GM06990 (cell line): ENCODE data around the gene C6orf47.

Experiments used
- DNase-seq: peaks from one replicate; pipeline ENCODE4 v3.0.0-alpha.2; 2011; ENCODE audit not compliant: insufficient read length; ENCODE audit errors: extremely low read depth
- H3K27me3 ChIP-seq: replicated peaks from 2 replicates; pipeline ENCODE4 v1.6.0; 2011; ENCODE audit warnings: low read length; ENCODE audit not compliant: control insufficient read depth, insufficient read depth
- H3K36me3 ChIP-seq: 2 replicates; pipeline ENCODE4 v1.5.1; 2011; ENCODE audit warnings: low read length; ENCODE audit not compliant: control insufficient read depth, insufficient read depth
- H3K4me3 ChIP-seq: replicated peaks from 2 replicates; pipeline ENCODE4 v1.5.1; 2011; ENCODE audit warnings: low read depth, mild to moderate bottlenecking, control low read depth, low read length
- CTCF ChIP-seq: IDR thresholded peaks from 2 replicates; pipeline ENCODE4 v1.5.1; 2011; ENCODE audit warnings: low read length, control low read depth, mild to moderate bottlenecking, inconsistent platforms; ENCODE audit not compliant: insufficient read depth, poor library complexity, severe bottlenecking

C6orf47 gene

GRCh38 chr6:31676322-31676903 is 15.8 kb upstream of the C6orf47 start:
- DNase-seq, result no peak
- Histone ChIP-seq H3K4me3 (no peak overlapping the region), H3K36me3 (peaks cover 7% of the 10 kb centered on the region), H3K27me3 (no peaks in the 10 kb centered on the region)
- no peak for TF ChIP-seq CTCF

GRCh38 chr6:31669676-31670075 is 9.1 kb upstream of the C6orf47 start, which contains the start of gene LY6G5B:
TSS of gene LY6G5B (plus strand) at chr6:31669976. CDS start at chr6:31670951, 975 bp downstream.
- no peaks in the 10 kb centered on the region for H3K27me3 ChIP-seq
- no peak for TF ChIP-seq CTCF
- H3K4me3 ChIP-seq, result no peak within 1 kb of the TSS
- no peak for DNase-seq
- peaks cover 32% of the 10 kb centered on the region for H3K36me3 ChIP-seq

- no peaks in the 10 kb centered on the region for H3K27me3 ChIP-seq
- DNase-seq, result no peak
- H3K36me3 ChIP-seq, result peaks cover 29% of the 10 kb centered on the region
- no peak for TF ChIP-seq CTCF
- peak overlapping the region; percentile 98 for H3K4me3 ChIP-seq
Observed at GRCh38 chr6:31666337-31666965, 5.9 kb upstream of the C6orf47 start.

GRCh38 chr6:31665501-31666336 is 5.1 kb upstream of the C6orf47 start, which contains the start of gene CSNK2B:
TSS of gene CSNK2B (plus strand) at chr6:31666080. CDS start at chr6:31666832, 752 bp downstream.
- peak; percentile 96 for DNase-seq
- TF ChIP-seq CTCF, result no peak
- Histone ChIP-seq H3K27me3 (no peaks in the 10 kb centered on the region), H3K4me3 (peak within 1 kb of the TSS; percentile 98), H3K36me3 (peaks cover 24% of the 10 kb centered on the region)

GRCh38 chr6:31664790-31665500 is 4.4 kb upstream of the C6orf47 start, which contains the start of gene GPANK1:
TSS of gene GPANK1 (minus strand) at chr6:31664997. CDS start at chr6:31664478, 519 bp downstream.
- Histone ChIP-seq H3K36me3 (peaks cover 23% of the 10 kb centered on the region), H3K4me3 (peak within 1 kb of the TSS; percentile 98), H3K27me3 (no peaks in the 10 kb centered on the region)
- no peak for TF ChIP-seq CTCF
- peak; percentile 82 for DNase-seq
